GM18499 (cell line): Measurements from ENCODE around the gene FLOT2.
A peak's percentile ranks its signal among the peaks of the same experiment; 100 is the strongest.
"Not testable (repeated sequence)": the region's sequence is repeated elsewhere in the genome, so short reads cannot be mapped to it uniquely, and the experiment has no call there.

Experiments used
- ATAC-seq: cut with Tn5 transposase; IDR thresholded peaks from one replicate; pipeline ENCODE4 v1.9.1; 2021; ENCODE audit warnings: moderate number of reproducible peaks; ENCODE audit not compliant: insufficient read depth, unreplicated experiment

Gene FLOT2

DNA sequence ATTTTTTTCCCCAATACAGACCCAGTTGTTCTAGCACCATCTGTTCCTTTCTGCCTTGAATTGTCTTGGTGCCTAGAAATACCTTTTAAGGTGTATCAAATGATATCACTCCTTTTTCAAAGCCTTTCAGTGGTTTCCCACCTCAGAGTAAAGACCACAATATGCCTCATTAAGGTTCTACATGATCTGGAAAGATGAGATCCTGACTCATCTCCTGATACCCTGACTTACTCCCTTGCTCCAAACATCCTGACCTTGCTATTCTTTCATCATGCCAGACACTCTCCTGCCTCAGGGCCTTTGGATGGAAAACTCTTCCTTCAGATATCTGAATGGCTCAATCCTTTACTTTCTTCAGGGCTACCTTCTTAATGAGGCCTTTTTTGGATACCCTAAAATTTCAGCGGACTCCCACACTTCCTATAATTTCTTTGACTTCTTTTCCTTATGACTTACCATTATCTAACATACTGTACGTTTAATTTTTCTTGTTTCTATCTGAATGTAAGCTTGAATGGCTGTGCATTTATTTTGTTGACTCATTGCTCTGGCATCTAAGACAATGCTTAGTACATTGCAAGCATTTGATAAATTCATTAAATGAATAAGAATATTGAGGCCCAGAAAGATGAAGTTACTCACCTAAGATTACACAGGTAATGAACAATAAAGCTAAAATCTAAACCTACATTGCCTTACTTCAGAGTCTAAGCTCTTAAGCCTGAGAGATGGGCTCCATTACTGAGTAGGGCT, 19.2 kb downstream of the FLOT2 start:
- no peak for ATAC-seq

DNA sequence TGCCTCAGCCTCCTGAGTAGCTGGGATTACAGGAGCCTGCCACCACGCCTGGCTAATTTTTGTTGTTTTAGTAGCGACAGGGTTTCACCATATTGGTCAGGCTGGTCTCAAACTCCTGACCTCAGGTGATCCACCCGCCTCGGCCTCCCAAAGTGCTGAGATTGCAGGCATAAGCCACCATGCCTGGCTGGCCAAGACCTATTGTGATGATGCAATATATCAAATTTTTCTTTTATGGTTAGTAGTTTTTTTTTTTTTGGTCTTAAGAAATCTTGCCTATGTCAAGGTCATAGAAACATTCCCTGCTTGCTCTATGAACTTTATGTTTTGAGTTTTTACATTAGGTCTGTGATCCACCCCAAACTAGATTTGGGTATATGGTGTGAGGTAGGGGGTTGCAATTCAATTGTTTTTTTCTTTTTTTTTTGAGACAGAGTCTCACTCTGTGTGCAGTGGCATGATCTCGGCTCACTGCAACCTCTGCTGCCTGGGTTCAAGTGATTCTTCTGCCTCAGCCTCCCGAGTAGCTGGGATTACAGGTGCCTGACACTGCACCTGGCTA, 20.3 kb downstream of the FLOT2 start:
- ATAC-seq = not testable (repeated sequence)

- ATAC-seq = no peak
These were observed 21.5 kb downstream of the FLOT2 start for GRCh38 chr17:28875848-28876550.

DNA sequence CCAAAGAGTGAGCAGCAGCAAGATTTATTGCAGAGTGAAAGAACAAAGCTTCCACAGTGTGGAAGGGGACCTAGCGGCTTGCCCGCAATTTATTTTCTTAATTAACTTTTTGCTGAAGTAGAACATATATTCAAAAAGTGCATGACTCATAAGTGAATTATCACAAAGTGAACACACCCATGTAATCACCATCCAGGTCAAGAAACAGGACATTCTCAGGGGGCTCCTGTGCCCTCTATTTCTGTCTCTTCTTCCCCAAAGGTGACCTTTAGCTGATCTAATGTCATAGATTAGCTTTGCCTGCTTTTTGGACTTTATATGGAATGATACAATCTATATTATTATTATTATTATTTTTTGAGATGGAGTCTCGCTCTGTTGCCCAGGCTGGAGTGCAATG, 22.8 kb downstream of the FLOT2 start:
- no peak for ATAC-seq

DNA sequence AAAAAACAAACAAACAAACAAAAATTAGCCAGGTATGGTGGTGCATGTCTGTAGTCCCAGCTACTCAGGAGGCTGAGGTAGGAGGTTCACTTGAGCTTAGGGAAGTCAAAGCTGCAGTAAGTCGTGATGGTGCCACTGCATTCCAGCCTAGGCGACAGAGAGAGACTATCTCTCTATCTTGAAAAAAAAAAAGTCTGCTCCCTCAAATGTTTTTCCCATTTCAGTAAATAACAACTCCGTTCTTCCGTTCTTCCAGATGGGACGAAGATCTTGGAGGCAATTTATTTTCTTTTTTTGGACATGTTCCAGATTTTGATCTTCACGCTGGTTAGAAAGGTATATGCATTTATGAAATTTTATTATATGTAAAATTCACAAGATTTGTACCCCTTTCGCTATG, 23.7 kb downstream of the FLOT2 start:
- no peak for ATAC-seq

DNA sequence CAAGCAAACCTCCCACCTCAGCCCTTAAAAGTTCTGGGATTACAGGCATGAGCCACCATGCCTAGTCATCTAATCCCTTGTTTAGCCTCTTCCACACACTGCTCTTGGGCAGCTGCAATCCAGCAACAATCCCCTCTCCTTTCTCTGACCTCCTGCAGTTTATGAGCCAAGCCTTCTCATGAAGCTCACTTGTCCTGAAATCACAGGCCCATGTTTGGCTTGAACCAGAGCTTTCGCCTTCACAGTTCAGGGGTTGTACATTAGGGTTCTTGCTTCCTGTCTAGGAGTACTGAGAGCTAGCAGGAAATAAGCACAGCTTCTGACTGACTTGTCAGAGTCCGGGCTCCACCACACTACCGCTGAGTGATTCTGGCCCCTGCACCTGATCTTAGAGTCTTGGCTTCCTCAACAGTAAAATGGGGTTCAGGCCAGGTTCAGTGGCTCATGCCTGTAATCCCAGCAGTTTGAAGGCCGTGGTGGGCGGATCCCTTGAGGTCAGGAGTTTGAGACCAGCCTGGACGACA, 26.4 kb downstream of the FLOT2 start:
- peak; percentile 52 for ATAC-seq

- no peak for ATAC-seq
These were observed 30.3 kb downstream of the FLOT2 start for GRCh38 chr17:28867276-28867675.

DNA sequence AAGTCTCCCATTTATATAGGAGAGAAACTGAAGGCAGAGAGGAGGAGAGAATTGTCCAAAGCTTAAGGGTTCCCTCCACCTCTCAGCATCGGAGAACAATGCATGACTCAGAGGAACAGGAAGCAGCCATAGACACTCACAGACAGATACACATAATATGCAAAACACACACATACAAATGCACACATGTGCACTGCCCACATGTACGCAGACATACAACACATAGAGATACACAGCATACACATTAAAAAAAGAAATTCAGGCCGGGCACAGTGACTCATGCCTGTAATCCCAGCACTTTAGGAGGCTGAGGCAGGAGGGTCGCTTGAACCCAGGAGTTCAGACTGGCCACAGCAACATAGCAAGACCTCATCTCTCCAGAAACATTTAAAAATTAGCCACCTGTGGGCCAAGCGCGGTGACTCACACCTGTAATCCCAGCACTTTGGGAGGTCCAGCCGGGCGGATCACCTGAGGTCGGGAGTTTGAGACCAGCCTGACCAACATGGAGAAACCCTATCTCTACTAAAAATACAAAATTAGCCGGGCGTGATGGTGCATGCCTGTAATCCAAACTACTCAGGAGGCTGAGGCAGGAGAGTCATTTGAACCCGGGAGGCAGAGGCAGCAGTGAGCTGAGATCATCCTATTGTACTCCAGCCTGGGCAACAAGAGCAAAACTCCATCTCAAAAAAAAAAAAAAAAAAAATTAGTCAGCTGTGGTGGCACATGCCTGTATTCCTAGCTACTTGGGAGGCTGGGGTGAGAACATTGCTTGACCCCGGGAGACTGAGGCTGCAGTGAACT, 31.4 kb downstream of the FLOT2 start:
- no peak for ATAC-seq

GRCh38 chr17:28864991-28865849, 32.3 kb downstream of the FLOT2 start:
- no peak for ATAC-seq

GRCh38 chr17:28863953-28864352, 33.6 kb downstream of the FLOT2 start:
- no peak for ATAC-seq

DNA sequence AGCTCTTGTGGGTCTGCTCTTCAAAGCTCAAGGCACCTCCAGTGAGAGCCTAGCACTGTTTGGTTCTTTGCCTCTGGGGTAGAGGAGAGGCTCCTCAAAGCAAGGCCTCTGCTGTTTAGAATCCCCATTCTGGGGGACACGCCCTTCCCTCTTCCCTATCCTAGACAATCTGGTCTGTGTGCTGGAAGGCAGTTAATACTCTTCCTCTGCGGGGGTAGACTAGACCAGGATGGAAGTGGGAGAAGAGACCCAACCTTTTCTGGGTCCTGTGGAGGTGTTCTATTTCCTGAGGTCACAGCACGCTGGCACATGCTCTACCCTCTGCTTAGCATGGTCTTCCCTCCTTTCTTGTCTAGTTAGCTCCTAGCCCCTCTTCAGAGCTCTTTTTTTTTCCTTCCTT, 35.0 kb downstream of the FLOT2 start:
- no peak for ATAC-seq

GRCh38 chr17:28861393-28862203, 35.9 kb downstream of the FLOT2 start:
- ATAC-seq = no peak

DNA sequence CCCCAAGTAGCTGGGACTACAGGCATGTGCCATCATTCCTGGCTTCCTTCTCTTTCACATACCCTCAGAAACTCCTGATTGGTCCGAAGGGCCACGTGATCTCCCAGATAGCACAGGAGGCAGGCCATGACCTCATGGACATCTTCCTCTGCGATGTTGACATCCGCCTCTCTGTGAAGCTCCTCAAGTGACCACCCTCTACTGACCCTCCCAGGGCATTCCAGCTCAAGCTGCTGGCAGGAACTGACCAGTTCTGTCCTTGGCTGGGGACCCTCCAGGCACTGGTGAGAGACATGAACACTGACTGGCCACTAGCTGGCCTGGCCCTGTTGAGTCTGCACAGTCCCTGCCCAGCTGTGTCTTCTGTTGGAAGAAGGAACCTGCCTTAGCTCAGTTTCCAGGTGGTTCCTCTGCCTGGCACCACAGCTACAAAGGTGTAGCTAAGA, 37.1 kb downstream of the FLOT2 start:
- ATAC-seq = no peak

GRCh38 chr17:28858801-28859355, 38.7 kb downstream of the FLOT2 start:
- ATAC-seq = no peak

- no peak for ATAC-seq
These were observed 39.4 kb downstream of the FLOT2 start for GRCh38 chr17:28857905-28858800.

GRCh38 chr17:28856028-28856574, 41.4 kb downstream of the FLOT2 start:
- no peak for ATAC-seq

DNA sequence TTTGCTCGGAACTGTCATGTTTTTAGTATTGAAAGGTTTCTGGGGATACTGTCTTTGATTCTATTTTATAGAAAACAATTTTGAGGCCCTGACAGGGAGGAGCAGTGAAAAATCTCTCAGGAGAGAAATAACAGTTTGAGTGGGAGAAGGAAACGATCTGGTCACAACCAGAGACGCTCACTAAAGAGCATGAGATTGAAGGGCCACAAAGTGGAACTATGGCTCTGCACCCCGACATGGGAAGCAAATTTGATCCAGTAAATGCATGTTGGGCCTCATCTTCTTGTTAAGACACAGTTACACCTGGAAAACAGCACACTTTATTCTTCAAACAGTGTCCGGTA, 42.2 kb downstream of the FLOT2 start:
- no peak for ATAC-seq
